Stimulated activated CD4-positive, alpha-beta T cell treated with anti-CD3 and anti-CD28 coated beads, Interleukin-2, amount 100 ng/mL, for 48 hours (primary cell): Measurements from ENCODE around the gene AQP5.

Experiments used
- DNase-seq, 2 donors: peaks; one replicate each; pipeline ENCODE4 v3.0.0-alpha.2; 2020

The AQP5 gene

GRCh38 chr12:49966511-49967041, 4.9 kb downstream of the AQP5 start:
- DNase-seq: no peak

- DNase-seq: peak; percentile 98
Measured at GRCh38 chr12:49967042-49967776, 5.5 kb downstream of the AQP5 start.

GRCh38 chr12:49967777-49968250, 6.1 kb downstream of the AQP5 start:
- DNase-seq: no peak

GRCh38 chr12:49968471-49968870, 6.8 kb downstream of the AQP5 start:
- no peak for DNase-seq

- DNase-seq: no peak
Measured at GRCh38 chr12:49969027-49969426, 7.4 kb downstream of the AQP5 start.

- DNase-seq: no peak
Measured at GRCh38 chr12:49969651-49970429, 8.2 kb downstream of the AQP5 start.

- DNase-seq: no peak
Measured at GRCh38 chr12:49970658-49971057, 9.0 kb downstream of the AQP5 start.

GRCh38 chr12:49971141-49971540, 9.5 kb downstream of the AQP5 start:
- DNase-seq: no peak

GRCh38 chr12:49972129-49972528, 10.5 kb downstream of the AQP5 start:
- no peak for DNase-seq

GRCh38 chr12:49972641-49973360, 11.1 kb downstream of the AQP5 start, which contains the start of gene AQP6:
TSS of gene AQP6 (plus strand) at chr12:49972947. CDS start at chr12:49973174, 227 bp downstream.
- no peak for DNase-seq

GRCh38 chr12:49973361-49973830, 11.7 kb downstream of the AQP5 start:
- DNase-seq: no peak

GRCh38 chr12:49974231-49974675, 12.6 kb downstream of the AQP5 start:
- no peak for DNase-seq

GRCh38 chr12:49974677-49975317, 13.1 kb downstream of the AQP5 start:
- no peak for DNase-seq

GRCh38 chr12:49975318-49975761, 13.7 kb downstream of the AQP5 start:
- no peak for DNase-seq

- no peak for DNase-seq
Measured at GRCh38 chr12:49976557-49976956, 14.9 kb downstream of the AQP5 start.

GRCh38 chr12:49978125-49978524, 16.5 kb downstream of the AQP5 start:
- no peak for DNase-seq

- no peak for DNase-seq
Measured at GRCh38 chr12:49979016-49979586, 17.4 kb downstream of the AQP5 start.

- no peak for DNase-seq
Measured at GRCh38 chr12:49979791-49980190, 18.1 kb downstream of the AQP5 start.

- DNase-seq: no peak
Measured at GRCh38 chr12:49980501-49981349, 19.1 kb downstream of the AQP5 start.

GRCh38 chr12:49982246-49983087, 20.8 kb downstream of the AQP5 start:
- DNase-seq: no peak
